Left ventricle myocardium superior (tissue), 1 donor: ENCODE results near the gene SIN3B. TPM values are rescaled to one million over a fixed set of nuclear protein-coding genes. Genes with fewer than 3 reads are reported as not detected.

Experiments
- ATAC-seq: fragments of 200-7000 bp; cut with Tn5 transposase; one replicate; pipeline ENCODE4 v1.9.1; 2020; ENCODE audit warnings: mild to moderate bottlenecking, moderate library complexity
- DNase-seq: peaks from one replicate; pipeline ENCODE4 v3.0.0-alpha.2; 2020
- intact Hi-C: fragments of 100-400 bp; cut with micrococcal nuclease; formaldehyde crosslinking; loops from one replicate; pipeline ENCODE4 v1.11.0; 2022
- total RNA-seq: library from RNA; stranded (reverse); fragmentation: NEBNext Ultra II Directional; extraction: Animal tissue kit (Norgen Biotek cat#: 25700); gene quantifications from one replicate; pipeline ENCODE4 v1.2.1, GENCODE V29; 2021
- donor health status: DM: no; HTN: yes; CAD: no; lungs with severe emphysema.

Gene SIN3B
- total RNA-seq, 1 donor from 2014 or later: 26.0 TPM

DNA sequence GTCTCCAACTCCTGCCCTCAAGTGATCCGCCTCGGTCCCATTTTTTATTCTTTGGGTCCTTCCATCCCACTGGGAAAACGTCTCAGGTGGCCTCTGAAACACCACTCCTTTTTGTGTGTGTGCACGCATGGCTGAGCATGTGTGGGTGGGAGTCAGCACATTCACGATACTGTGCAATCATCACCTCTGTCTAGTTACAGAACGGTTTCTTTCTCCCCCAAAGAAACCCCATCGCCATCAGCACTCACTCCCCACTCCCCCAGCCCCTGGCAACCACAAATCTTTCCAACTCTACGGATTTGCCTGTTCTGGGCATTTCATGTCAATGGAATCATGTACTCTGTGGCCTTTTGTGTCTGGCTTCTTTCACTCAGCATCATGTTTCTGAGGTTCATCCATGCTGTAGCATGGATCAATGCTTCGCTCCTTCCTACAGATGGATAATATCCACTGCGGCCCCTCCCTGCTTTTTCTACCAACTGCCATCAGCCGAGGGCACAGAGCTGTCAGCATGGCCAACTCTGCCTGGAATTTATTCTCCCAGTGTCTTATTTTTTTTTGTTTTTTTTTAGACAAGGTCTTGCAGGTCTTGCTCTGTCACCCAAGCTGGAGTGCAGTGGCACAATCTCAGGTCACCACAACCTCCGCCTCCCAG lies 69.3 kb downstream of the SIN3B start:
- DNase-seq: no peak
- intact Hi-C loops: no loop called here
- ATAC-seq: no peak

DNA sequence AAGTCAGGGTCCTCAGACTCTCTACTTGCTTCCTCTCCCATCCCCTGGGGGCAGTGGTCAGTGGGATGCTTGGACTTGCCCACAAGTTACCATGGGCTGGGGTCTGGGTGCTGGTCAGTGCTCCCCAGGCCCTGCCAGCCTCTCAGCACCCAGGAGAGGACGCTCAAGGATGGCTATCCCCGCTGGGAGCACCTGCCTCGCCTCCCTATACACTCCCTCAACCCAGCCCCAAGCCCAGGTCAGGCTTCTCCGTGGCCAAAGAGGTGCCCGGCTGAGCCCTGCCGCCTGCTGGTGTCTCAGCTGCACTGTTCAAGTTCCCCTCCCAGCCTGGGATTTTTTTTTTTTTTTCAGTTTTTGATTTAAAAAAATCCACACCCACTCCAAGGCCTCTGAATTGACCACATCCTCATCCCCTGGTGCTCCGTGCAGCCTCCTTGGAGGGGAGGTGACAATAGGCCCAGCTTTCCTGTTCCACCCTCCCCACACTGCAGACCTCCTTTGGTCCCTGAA lies 70.4 kb downstream of the SIN3B start:
- peak; percentile 61 for DNase-seq
- intact Hi-C loops: no loop called here
- ATAC-seq: no peak

DNA sequence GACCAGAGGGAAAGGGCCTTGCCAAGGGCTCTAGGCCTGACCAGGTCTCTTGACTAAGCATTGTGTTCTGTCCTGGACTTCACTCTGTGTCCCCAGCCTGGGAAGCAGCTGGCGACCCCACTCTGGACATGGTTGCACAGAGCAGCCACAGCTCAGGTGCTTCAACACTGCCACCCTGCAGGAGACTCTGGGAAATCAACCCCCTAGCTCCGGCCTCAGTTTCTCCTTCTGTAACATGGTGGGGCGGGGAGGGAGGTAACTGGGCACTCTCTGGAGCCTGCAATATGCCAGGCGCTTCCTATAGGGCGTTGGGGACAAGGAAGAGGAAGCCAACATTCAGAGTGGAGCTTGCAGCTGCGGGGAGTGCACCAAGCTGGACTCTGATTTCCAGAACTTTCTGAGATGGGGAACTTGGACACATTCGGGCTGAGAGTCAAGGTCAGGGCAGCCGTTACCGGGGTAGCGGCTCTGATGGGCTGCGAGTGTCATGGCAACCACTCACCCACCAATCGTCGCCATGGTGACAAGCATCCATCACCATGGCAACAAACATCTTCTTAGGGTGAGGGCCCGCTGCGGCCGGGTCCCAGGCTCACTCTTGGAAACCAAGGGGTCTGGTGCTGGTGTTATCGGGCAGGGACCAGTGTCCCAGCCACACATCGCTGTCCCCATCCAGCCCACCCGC lies 72.4 kb downstream of the SIN3B start:
- intact Hi-C loops: no loop called here
- no peak for ATAC-seq

DNA sequence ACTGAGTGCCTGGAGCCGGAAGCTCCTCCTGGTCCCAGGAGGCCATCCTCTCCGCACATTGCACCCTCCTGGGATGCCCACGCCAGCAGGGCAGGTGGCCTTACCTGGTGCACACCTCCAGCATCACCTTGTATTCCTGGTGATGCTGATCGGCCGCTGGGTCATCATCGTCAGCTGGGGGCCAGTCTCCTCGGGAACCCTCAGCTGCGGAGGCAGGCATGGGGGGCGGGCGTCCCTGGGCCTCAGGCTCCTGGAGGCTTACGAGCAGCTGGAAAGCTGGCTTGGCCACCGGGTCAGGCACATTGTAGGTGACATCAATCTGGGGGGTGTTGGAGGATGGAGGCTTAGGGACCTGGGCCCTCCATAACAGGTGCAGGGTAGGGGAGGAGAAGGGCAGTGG lies 73.3 kb downstream of the SIN3B start:
- DNase-seq: no peak
- intact Hi-C loops: no loop called here
- ATAC-seq: no peak

More for the DNA sequence above, 72.4 kb downstream of the SIN3B start:
- DNase-seq: no peak

DNA sequence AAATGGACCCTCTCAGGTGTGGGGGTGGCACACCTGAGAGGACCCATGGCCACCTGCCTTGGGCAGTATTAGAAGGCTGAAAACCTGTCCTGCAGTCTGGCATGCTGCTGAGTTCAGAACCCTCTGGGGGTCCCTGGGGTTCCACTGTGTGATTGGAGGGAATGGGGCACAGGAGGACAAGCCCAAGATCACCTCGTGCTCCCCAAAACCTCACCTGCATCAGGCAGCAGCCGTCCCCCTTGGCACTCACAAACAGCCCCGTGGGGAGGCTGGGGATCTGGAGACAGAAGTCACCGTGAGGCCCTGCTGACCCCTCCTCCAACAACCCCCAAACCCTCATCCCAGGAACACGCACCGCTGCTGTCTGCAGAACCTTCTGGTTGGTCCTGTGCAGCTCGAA lies 74.1 kb downstream of the SIN3B start:
- ATAC-seq (no peak), DNase-seq (no peak)
- intact Hi-C loops: no loop called here

DNA sequence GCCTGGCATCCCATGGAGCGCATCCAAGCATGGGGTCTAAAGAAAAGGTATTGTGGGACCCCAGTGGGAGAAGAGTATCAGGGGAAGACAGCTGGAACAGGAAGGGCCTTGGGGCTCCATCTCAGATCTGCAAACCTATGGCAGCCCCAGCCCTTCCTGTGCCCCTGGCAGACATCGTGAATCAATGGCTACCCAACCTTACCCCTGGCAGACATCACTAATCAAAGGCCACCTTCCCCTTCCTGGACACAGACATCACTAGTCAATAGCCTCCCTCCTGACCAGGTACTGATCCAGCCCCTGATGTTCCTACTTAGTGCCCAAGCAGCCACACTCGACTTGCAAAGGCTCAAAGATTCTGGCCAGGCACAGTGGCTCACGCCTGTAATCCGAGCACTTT lies 75.4 kb downstream of the SIN3B start:
- DNase-seq: no peak
- intact Hi-C loops: no loop called here
- no peak for ATAC-seq

DNA sequence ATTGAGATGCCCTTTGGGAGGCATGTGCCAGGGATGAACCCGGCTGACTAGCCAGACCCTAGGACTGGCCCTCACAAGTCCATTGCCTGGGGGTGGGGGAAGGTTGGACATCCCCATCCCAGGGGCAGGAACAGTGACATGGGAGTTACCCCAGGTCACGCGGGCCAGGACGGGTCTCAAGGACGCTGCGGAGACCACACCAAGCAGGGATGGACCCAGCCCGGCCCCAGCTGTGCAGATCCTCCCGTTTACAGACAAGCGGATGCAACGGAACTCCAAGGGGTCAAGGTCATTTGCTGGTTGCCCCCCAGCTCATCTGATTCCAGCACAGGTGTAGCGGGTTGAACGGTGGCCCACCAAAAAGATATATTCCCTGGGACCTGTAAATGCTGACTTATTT lies 79.6 kb downstream of the SIN3B start:
- ATAC-seq: no peak
- no peak for DNase-seq
- intact Hi-C loops: no loop called here

DNA sequence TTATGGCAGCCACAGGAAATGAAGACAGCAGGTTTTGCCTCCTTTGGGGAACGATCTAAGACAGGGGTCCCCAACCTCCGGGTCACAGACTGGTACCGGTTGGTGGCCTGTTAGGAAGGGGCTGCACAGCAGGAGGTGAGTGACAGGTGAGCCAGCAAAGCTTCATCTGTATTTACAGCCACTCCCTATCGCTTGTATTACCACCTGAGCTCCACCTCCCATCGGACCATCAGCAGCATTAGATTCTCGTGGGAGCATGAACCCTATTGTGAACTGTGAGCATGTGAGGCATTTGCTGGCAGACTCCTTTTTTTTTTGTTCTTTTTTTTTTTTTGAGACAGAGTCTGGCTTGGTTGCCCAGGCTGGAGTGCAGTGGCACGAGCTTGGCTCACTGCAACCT lies 81.8 kb downstream of the SIN3B start:
- intact Hi-C loops: no loop called here
- no peak for ATAC-seq
- DNase-seq: no peak

DNA sequence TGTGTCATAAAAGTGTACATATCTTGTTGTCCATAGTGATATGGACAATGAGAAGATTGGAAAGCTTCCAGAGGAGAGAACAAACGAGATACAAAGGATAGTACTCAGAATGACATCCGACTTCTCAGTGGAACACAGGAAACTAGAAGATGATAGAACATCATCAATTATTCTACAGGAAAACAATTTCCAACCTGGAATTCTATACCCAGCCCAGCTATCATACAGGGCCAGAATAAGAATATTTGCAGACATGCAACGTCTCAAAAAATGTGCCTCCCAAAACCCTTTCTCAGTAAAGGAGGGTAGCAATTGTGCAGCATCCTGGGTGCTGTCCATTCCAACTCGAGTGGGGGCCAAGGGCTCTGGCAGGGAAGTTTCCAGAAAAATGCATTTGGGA lies 83.6 kb downstream of the SIN3B start:
- ATAC-seq (no peak), DNase-seq (no peak)
- intact Hi-C loops: no loop called here

DNA sequence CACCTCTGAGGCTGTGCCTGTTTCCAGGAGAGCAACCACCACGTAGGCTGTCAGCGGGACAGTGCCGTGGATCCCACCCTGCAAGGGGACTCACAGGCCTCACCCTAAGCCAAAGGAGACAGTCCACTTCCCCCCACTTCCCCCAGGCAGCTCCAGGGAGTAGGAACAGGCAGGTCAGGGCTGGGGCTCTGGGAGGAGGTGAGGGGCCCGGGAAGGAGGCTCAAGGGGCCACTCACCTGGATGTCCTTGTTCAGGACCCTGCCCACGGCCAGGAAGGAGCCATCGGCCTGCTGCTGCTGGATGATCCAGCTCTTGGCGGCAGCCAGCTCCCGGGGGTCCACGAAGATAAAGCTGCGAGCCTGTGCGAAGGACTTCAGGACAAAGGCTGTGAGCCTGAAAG lies 85.2 kb downstream of the SIN3B start:
- intact Hi-C loops: no loop called here

DNA sequence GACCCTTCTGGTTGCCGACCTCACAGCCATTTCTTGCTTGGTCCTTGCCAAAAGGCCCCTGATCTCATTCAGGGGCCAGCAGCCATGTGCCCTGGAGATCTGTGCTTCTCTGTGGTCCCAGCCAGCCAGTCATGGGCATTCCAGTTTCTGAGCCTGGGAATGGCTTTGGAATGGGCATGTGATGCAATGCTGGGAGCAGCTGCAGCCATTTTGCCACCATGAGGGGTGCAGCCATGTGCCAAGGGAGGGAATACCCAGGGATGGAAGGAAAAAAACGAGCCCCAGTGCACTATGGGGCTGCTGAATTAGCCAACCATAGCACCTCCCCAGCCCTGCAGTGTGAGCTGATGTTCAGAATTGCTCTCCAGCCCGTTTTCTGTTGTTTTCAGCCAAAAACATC lies 85.9 kb downstream of the SIN3B start:
- ATAC-seq: no peak

More for the DNA sequence above, 85.2 kb downstream of the SIN3B start:
- ATAC-seq (no peak), DNase-seq (no peak)

DNA sequence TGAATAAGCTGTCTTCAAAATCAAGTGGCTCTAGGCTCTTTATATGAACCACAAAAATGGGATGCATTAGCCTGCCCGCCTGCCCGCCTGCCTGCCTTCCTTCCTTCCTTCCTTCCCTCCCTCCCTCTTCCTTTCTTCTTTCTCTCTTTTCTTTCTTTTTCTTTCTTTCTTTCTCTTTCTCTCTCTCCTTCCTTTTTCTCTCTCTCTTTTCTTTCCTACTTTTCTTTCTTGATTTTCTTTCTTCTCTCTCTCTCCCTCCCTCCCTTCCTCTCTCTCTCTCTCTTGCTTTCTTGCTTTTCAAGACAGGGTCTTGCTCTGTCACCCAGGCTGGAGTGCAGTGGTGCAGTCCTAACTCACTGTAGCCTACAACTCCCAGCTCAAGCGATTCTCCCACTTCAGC lies 86.5 kb downstream of the SIN3B start:
- no peak for ATAC-seq
- intact Hi-C loops: no loop called here
- no peak for DNase-seq

More for the DNA sequence above, 85.9 kb downstream of the SIN3B start:
- DNase-seq: no peak
- intact Hi-C loops: no loop called here

DNA sequence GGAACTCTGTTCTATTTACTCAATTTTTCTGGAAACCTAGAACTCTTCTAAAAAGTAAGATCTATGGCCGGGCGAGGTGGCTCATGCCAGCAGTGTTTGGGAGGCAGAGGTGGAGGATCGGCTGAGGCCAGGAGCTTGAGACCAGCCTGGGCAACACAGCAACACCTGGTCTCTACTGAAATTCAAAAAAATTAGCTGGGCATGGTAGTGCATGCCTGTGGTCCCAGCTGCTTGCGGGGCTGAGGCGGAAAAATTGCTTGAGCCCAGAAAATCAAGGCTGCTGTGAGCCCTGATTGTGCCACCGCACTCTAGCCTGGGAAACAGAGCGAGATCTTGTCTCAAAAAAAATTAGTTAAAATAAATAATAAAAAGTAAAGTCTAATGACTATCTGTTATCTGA lies 88.2 kb downstream of the SIN3B start:
- intact Hi-C loops: no loop called here
- DNase-seq (no peak), ATAC-seq (no peak)

DNA sequence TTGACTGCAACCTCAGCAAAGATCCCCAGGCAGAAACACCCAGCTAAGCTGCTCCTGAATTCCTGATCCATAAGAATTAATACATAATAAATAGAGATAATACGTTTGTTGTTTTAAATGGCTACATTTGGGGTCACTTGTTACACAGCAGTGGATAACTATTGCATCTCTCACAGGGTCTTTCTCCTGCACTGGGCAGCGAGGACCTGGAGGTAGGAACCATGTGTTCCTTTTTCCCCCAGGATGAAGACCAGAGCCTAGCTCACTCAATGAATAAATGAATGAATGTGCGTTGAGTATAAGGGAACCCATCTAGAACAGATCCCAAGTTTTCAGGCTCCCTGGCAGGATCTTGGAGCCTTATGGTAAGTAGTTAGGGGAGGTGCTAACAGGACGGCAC lies 90.3 kb downstream of the SIN3B start:
- DNase-seq (no peak), ATAC-seq (no peak)
- intact Hi-C loops: no loop called here

DNA sequence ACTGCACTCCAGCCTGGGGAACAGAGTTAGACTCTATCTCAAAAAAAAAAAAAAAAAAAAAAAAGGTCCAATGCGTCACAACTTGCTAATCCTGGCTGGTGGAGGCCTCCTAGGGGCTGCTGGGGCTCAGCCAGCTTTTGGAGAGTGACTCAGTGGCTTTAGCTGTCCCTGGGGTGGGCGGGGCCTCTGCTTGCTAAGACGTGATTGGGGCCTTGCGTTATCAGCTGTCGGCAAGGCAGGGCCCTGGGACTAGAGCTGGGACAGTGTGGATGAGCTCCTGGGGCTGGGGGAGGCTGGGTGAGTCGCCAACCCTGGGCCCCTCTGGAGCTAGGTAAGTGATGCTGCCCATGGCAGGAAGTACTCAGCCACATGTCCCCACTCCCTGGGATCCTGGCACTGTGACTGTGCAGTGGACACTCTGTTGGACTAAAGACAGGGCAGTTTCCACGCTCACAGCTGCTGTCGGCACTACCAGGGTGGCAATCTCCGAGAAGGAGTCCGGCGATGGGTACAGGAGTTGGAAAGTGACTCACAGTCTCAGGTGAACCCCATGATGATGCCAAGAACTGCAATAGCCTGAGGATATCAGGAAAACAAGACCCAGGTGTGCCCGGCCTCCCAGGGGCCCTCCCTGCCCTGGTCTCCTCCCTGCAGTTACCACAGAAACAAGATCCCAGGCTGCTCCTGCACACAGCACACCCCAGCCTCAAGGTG lies 91.8 kb downstream of the SIN3B start:
- DNase-seq (no peak), ATAC-seq (no peak)
- intact Hi-C loops: no loop called here

DNA sequence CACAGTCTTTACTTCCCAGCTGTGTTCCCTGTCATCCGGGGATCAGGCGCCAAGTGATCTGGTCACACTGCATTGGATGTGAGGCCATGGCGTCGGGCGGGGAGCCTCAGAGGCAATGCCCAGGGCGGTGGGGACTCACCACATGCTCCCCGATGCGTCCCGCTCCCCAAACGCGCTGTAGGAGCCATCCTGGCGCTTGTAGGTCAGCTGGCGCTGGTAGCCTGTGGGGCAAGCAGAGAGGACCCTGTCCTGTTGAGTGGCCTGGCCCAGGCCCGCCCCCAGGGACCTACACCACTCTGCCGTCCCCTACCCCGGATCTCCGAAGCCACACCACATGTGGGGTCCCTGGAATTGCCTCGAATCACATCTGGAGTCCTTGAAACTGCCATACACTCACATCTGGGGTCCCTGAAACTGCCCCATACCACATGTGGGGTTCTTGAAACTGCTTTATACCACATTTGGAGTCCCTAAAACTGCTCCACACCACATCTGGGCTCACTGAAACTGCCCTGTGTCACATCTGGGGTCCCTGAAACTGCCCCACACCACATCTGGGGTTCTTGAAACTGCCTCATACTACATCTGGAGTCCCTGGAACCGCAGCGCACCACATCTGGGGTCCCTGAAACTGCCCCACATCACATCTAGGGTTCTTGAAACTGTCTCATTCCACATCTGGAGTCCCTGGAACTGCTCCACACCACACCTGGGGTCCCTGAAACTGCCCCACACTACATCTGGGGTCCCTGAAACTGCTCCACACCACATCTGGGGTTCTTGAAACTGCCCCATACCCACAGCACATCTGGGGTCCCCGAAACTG lies 92.8 kb downstream of the SIN3B start:
- intact Hi-C loops: no loop called here
- ATAC-seq: no peak
- DNase-seq: no peak

DNA sequence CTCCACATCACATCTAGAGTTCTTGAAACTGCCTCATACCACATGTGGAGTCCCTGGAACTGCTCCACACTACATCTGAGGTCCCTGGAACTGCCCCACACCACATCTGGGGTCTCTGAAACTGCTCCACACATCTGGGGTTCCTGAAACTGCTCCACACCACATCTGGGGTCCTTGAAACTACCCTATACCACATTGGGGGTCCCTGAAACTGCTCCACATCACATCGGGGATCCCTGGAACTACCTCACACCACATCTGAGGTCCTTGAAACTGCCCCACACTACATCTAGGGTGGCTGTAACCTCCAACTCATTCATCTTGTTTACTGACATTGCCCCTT lies 93.4 kb downstream of the SIN3B start:
- intact Hi-C loops: no loop called here
- no peak for DNase-seq
- ATAC-seq: no peak

DNA sequence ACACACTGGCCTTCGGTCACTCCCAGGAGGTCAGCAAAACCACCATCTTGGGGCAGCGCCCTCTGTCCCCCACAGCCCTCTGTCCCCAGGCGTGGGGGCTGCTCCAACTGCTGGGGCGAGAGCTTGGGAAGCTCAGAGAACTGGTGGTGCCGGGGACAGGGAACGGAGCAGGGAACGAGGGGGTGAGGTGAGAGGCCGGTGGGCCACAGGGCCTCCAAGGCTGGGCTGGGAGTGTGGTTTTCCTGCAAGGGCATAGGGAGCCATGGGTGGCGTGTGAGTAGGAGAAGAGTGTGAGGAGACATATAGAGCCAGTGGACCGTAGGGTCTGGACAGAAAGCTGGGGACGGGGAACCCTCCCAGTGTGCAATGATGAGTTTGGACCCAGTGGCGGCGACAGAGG lies 93.8 kb downstream of the SIN3B start:
- intact Hi-C loops: no loop called here
- no peak for DNase-seq
- no peak for ATAC-seq

DNA sequence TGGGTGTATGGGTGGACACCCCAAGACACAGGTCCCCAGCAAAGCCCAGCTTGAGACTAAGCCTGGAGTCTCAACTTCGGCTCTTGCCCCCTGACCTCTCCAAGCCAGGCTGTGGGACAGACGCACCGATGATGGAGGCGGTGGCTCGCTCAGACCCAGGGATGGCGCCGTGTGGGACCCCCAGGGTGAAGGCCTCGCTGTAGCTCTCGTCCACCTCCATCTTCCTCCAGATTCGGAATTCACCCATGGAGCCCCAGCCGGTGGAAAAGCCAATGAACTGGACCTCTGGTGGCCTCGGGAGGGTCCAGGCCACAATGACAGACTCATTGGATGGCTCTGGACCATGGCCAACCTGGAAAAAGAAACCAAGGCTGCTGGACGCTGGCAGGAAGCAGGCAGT lies 98.7 kb downstream of the SIN3B start:
- no peak for DNase-seq
- intact Hi-C loops: no loop called here
- ATAC-seq: no peak

DNA sequence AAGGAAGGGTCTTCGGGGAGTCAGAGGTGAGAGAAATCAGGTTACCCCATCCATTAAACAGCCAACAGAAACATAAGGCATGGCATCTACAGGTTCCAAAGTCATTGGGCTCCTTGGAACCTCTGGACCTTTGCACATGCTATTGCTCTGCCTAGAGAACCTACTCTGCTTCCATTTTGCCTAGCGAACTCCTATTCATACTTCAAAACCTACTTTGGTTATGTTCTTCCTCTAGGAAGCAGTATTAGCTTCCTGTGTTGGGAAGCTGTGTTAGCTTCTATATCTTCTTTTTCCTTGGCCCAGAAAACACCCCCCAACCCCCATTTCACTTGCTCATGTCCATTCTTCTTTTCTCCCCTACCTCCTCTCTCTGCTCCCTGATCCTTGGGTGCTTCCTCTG lies 99.2 kb downstream of the SIN3B start:
- DNase-seq (no peak), ATAC-seq (no peak)
- intact Hi-C loops: no loop called here
